IPS DF 6.9 (cell line): ENCODE measurements around the gene HEATR5A.

Source experiments
- DNase-seq: peaks from one replicate; pipeline ENCODE4 v3.0.0-alpha.2; 2013; ENCODE audit warnings: low read depth, low spot score
- H3K27ac ChIP-seq: one replicate; pipeline ENCODE4 v1.5.1; 2013; ENCODE audit warnings: low read length, control low read depth
- H3K27me3 ChIP-seq: 2 replicates; pipeline ENCODE4 v1.6.1; 2013; ENCODE audit warnings: mild to moderate bottlenecking, low read length; ENCODE audit not compliant: control insufficient read depth, insufficient read depth
- H3K36me3 ChIP-seq: 2 replicates; pipeline ENCODE4 v1.6.1; 2013; ENCODE audit warnings: low read length; ENCODE audit not compliant: control insufficient read depth, insufficient read depth
- H3K4me1 ChIP-seq: 2 replicates; pipeline ENCODE4 v1.6.1; 2013; ENCODE audit warnings: low read length; ENCODE audit not compliant: control insufficient read depth, insufficient read depth
- H3K4me3 ChIP-seq: 2 replicates; pipeline ENCODE4 v1.5.1; 2013; ENCODE audit warnings: mild to moderate bottlenecking, low read length
- H3K9me3 ChIP-seq: 2 replicates; pipeline ENCODE4 v1.6.1; 2013; ENCODE audit warnings: low read length, inconsistent platforms; ENCODE audit not compliant: control insufficient read depth, insufficient read depth
- WGBS: extraction: QIAGEN DNeasy Blood & Tissue Kit; methylation state at CpG from one replicate; pipeline ENCODE4 v1.1.7; 2013; ENCODE audit warnings: mixed read lengths, missing lambda C conversion rate; ENCODE audit not compliant: insufficient read length, insufficient coverage; 5-methylcytosine and 5-hydroxymethylcytosine counted together

The HEATR5A gene

DNA sequence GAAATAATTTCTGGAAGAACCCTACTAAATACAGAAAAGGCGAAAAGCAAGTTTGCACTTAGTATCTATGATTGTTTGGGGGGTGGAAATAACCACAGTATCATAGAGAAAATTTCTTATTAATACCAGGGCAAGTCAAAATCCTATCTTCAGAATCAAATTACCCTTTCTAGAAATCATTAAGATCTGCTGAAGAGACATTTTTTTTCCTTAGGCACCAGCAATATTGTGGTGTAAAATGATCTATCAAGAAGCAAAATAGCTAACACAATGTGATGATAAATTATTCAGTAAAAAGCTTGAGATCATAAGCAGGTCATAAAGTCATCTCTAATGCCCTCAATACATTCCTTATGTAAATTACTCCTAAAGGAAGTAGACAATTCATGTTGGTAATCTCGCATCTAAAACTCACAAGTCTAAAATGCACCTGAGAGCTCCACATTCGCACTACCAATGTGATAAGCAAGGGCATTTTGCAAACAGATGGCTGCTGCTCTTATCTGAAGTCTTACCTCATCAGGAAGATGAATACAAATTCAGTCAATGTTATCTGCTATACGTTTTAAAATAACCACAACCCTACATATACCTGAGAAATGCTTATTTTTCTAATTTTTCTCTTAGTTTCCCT is 14.6 kb downstream of the HEATR5A start:
- Histone ChIP-seq H3K4me1 (no peaks in the 10 kb centered on the region), H3K27ac (no peak overlapping the region), H3K4me3 (no peak overlapping the region), H3K36me3 (no peaks in the 10 kb centered on the region), H3K9me3 (no peaks in the 10 kb centered on the region), H3K27me3 (no peaks in the 10 kb centered on the region)
- no peak for DNase-seq
- no CpG with 5 or more reads among the region's 4 CpGs for WGBS

- H3K36me3 ChIP-seq = no peaks in the 10 kb centered on the region
- H3K27me3 ChIP-seq = no peaks in the 10 kb centered on the region
- H3K4me1 ChIP-seq = no peaks in the 10 kb centered on the region
- H3K4me3 ChIP-seq = no peak overlapping the region
- WGBS = no CpG with 5 or more reads among the region's 8 CpGs
- no peak for DNase-seq
- H3K27ac ChIP-seq = no peak overlapping the region
- no peaks in the 10 kb centered on the region for H3K9me3 ChIP-seq
Measured at GRCh38 chr14:31405106-31405505, 15.2 kb downstream of the HEATR5A start.

DNA sequence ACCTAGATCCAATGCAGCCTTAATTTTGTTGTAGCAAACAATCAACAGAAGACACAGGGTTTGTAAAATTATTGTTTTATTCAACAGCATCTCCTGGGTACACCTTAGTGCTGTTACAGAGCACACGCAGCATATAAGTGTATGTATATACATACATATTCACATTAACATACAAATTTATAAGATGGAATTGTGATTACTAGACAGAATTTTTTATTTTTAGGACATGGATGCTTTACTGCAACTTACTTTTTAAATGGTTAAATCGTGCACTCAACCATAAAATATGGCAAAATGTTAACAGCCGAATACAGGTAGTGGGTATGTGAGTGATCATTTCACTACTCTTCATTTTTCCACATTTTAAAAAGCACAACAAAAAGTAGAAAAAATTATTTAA is 16.6 kb downstream of the HEATR5A start:
- Histone ChIP-seq H3K4me1 (no peaks in the 10 kb centered on the region), H3K36me3 (no peaks in the 10 kb centered on the region), H3K27ac (no peak overlapping the region), H3K9me3 (no peaks in the 10 kb centered on the region), H3K27me3 (no peaks in the 10 kb centered on the region), H3K4me3 (no peak overlapping the region)
- DNase-seq = no peak
- no CpG with 5 or more reads among the region's 3 CpGs for WGBS

GRCh38 chr14:31402764-31403439 is 17.4 kb downstream of the HEATR5A start:
- H3K27me3 ChIP-seq = no peaks in the 10 kb centered on the region
- H3K36me3 ChIP-seq = no peaks in the 10 kb centered on the region
- no peaks in the 10 kb centered on the region for H3K4me1 ChIP-seq
- H3K27ac ChIP-seq = no peak overlapping the region
- WGBS = no CpG with 5 or more reads among the region's 2 CpGs
- no peaks in the 10 kb centered on the region for H3K9me3 ChIP-seq
- DNase-seq = no peak
- no peak overlapping the region for H3K4me3 ChIP-seq

GRCh38 chr14:31401369-31401932 is 18.9 kb downstream of the HEATR5A start:
- Histone ChIP-seq H3K36me3 (no peaks in the 10 kb centered on the region), H3K4me1 (no peaks in the 10 kb centered on the region), H3K9me3 (no peaks in the 10 kb centered on the region), H3K27ac (no peak overlapping the region), H3K4me3 (no peak overlapping the region), H3K27me3 (no peaks in the 10 kb centered on the region)
- DNase-seq = no peak
- WGBS = no CpG with 5 or more reads among the region's 3 CpGs

- Histone ChIP-seq H3K36me3 (no peaks in the 10 kb centered on the region), H3K27me3 (no peaks in the 10 kb centered on the region), H3K4me3 (no peak overlapping the region), H3K4me1 (no peaks in the 10 kb centered on the region), H3K9me3 (no peaks in the 10 kb centered on the region), H3K27ac (no peak overlapping the region)
- no CpG with 5 or more reads among the region's 5 CpGs for WGBS
- DNase-seq = no peak
Measured at GRCh38 chr14:31400031-31400638, 20.2 kb downstream of the HEATR5A start.

DNA sequence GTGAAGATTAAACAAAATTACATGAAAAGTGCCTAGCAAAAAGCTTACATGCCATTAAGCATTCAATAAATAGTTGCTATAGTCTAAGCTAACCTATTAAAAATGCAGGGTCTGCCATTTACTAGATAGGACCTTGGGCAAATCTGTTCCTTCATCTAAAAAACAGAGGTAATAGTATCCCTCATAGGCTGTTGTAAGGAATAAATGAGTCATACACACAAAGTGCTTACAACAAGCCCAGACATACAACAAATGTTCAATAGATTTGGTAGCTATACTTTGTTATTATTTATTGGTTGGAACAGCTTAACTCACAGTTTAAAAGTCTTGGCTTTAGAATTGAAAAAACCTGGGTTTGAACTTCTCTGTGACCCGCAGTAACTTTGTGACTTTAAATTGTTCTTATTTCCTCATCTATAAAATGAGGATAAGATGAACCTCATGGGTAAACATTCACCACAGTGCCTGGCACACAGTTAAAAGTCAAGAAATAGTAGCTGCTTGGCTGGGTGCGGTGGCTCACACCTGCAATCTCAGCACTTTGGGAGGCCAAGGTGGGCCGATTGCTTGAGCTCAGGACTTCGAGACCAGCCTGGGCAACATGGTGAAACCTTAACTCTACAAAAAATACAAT is 24.7 kb downstream of the HEATR5A start:
- Histone ChIP-seq H3K4me1 (no peaks in the 10 kb centered on the region), H3K27ac (no peak overlapping the region), H3K27me3 (no peaks in the 10 kb centered on the region), H3K36me3 (no peaks in the 10 kb centered on the region), H3K9me3 (no peaks in the 10 kb centered on the region), H3K4me3 (no peak overlapping the region)
- no peak for DNase-seq
- no CpG with 5 or more reads among the region's 4 CpGs for WGBS

- no peaks in the 10 kb centered on the region for H3K27me3 ChIP-seq
- WGBS = no CpG with 5 or more reads among the region's 3 CpGs
- no peaks in the 10 kb centered on the region for H3K9me3 ChIP-seq
- H3K27ac ChIP-seq = no peak overlapping the region
- no peak for DNase-seq
- H3K36me3 ChIP-seq = no peaks in the 10 kb centered on the region; the same call in 1 of the 2 replicates
- H3K4me1 ChIP-seq = no peaks in the 10 kb centered on the region
- no peak overlapping the region for H3K4me3 ChIP-seq
Measured at GRCh38 chr14:31395119-31395518, 25.2 kb downstream of the HEATR5A start.

- no peaks in the 10 kb centered on the region; the same call in 1 of the 2 replicates for H3K36me3 ChIP-seq
- DNase-seq = no peak
- H3K27me3 ChIP-seq = no peaks in the 10 kb centered on the region
- H3K9me3 ChIP-seq = no peaks in the 10 kb centered on the region
- H3K4me1 ChIP-seq = no peaks in the 10 kb centered on the region
- H3K27ac ChIP-seq = no peak overlapping the region
- no peak overlapping the region for H3K4me3 ChIP-seq
Measured at GRCh38 chr14:31391977-31392503, 28.3 kb downstream of the HEATR5A start.

- H3K4me1 ChIP-seq = no peaks in the 10 kb centered on the region
- no peaks in the 10 kb centered on the region for H3K27me3 ChIP-seq
- no peak overlapping the region for H3K27ac ChIP-seq
- H3K9me3 ChIP-seq = no peaks in the 10 kb centered on the region
- no peak for DNase-seq
- WGBS = no CpG with 5 or more reads among the region's 3 CpGs
- H3K36me3 ChIP-seq = no peaks in the 10 kb centered on the region; the same call in 1 of the 2 replicates
- no peak overlapping the region for H3K4me3 ChIP-seq
Measured at GRCh38 chr14:31391473-31391872, 28.9 kb downstream of the HEATR5A start.
